ENCODE data around the gene IL1B.

Gene IL1B

DNA sequence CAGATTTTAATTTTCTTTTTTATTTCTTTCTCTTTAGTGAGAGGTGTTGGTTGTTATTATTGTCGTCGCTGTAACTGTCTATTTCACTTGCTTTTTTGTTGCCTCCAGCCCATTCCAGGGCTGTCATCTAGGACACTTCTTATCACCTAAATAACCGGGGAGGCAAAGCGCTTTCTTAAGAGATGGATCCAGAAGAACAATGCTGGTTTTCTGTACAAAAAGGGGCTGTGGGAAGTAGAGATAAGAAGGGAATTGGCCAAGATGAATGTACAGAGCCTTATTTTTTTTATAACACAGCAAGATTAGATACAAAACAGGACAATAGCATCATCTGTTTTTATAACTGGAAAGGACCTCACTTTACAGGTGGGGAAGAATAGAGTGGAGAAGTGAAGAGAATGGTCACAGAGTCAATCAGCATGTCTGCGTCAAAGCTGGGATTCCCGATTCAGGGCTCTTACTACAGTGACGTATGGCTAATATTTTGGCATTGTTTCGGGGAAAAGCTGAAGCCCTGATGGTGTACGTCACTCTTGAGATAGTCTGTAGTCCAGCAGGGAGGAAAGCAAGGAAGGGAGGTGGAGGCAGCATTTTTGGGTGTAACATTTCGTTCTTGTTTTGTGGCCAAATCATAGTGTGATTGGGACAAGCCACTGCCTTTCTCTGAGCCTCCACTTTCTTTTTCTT lies 23.2 kb downstream of the IL1B start:
- Histone ChIP-seq H3K14ac (ENCODE audit: low read length in 2 of 2) (no peak overlapping the region), H2BK120ac (ENCODE audit: low read depth, low read length) (no peak overlapping the region), H4K91ac (ENCODE audit: low read length) (no peak overlapping the region), H3K4ac (ENCODE audit: low read depth in 1 of 2, low read length in 2 of 2) (peak overlapping the region in 1 of 2 experiments; percentile 35), H2BK15ac (ENCODE audit: low read depth, poor library complexity, severe bottlenecking) (no peak overlapping the region), H3K9me3 (ENCODE audit: control insufficient read depth, low read length) (no peaks in the 10 kb centered on the region), H2BK12ac (ENCODE audit: low read length in 2 of 2) (peak overlapping the region in 1 of 2 experiments; percentile 75), H2BK5ac (ENCODE audit: low read depth, low read length, poor library complexity, severe bottlenecking) (no peak overlapping the region), H3K27ac (ENCODE audit: low read length, poor library complexity, severe bottlenecking) (peak overlapping the region; percentile 77), H3K18ac (ENCODE audit: low read depth in 1 of 2, low read length in 2 of 2) (peak overlapping the region in 1 of 2 experiments; percentile 41), H3K4me1 (ENCODE audit: control insufficient read depth, insufficient read depth, low read depth, low read length) (peaks cover 11% of the 10 kb centered on the region), H3K4me2 (ENCODE audit: low read length, poor library complexity, severe bottlenecking) (no peak overlapping the region), H3K9ac (ENCODE audit: low read length) (peak overlapping the region; percentile 57), H3K4me3 (ENCODE audit: insufficient read depth in 1 of 2, low read depth in 1 of 2, low read length in 2 of 2) (no peak overlapping the region), H3K36me3 (ENCODE audit: control insufficient read depth in 1 of 2, insufficient read depth in 2 of 2, low read depth in 1 of 2, low read length in 2 of 2) (no peaks in the 10 kb centered on the region), H3K79me1 (replicated peaks; ENCODE audit: low read length, poor library complexity, severe bottlenecking) (no peaks in the 10 kb centered on the region), H3K27me3 (ENCODE audit: control insufficient read depth in 1 of 2, insufficient read depth in 1 of 2, low read length in 2 of 2) (no peaks in the 10 kb centered on the region), H2AK5ac (ENCODE audit: low read length, severe bottlenecking) (peak overlapping the region; percentile 68), H3K23ac (ENCODE audit: low read length in 2 of 2) (no peak overlapping the region), H2AFZ (ENCODE audit: low read depth, low read length) (no peak overlapping the region), H4K8ac (ENCODE audit: low read length) (no peak overlapping the region)
- 95% methylated on average over 8 of the region's 10 CpGs for WGBS
- no peak for DNase-seq

DNA sequence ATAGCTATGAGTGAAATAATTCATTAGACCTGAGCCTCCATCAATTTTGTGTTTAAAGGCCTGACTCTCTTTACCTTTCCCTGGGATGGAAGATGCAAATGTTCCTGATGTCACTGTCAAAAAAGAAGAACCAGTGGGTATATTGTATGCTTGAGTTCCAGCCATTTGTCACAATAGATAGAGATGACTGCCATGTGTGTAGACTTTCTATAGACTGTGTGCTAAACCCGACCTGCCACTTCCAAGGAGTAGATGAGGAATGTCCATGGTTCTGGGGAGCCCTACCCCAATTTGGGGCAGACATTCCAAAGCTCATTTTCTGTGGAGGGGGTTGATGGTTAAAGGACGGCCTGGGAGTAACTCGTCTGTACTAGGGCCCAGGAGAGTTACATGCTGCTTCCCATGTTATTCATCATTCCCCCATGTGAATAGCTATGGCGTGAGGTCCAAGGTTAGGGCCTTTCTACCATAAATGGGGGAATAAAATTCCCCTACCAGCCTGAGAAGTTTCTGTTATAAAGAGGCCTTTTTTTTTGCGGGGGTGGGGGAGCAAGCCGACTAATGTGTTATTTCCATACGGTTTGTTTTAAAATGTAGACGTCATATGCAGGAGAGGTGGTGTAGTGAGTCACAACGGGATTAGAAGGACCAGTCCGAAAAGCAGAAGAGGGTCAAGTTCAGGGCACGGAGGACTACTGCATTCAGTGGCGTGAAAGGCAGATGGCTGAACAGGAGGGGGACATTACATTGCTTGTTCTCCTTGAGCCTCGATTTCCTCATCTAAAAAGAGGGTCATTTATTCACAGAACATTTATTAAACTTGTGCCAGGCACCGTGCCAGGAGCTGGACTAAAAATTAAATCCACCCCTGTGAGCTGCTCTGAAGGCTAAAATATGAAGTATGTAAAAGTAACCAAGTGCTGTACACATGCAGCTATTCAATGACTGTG lies 24.0 kb downstream of the IL1B start:
- Histone ChIP-seq H3K9me3 (ENCODE audit: control insufficient read depth, low read length) (peaks cover under 1% of the 10 kb centered on the region), H3K14ac (ENCODE audit: low read length in 2 of 2) (no peak overlapping the region), H3K27me3 (ENCODE audit: control insufficient read depth in 1 of 2, insufficient read depth in 1 of 2, low read length in 2 of 2) (no peaks in the 10 kb centered on the region), H2BK12ac (ENCODE audit: low read length in 2 of 2) (peak overlapping the region; percentile 14 to 40), H4K8ac (ENCODE audit: low read length) (peak overlapping the region; percentile 90), H3K36me3 (ENCODE audit: control insufficient read depth in 1 of 2, insufficient read depth in 2 of 2, low read depth in 1 of 2, low read length in 2 of 2) (no peaks in the 10 kb centered on the region), H2BK15ac (ENCODE audit: low read depth, poor library complexity, severe bottlenecking) (no peak overlapping the region), H3K4ac (ENCODE audit: low read depth in 1 of 2, low read length in 2 of 2) (peak overlapping the region; percentile 3 to 24), H3K4me1 (ENCODE audit: control insufficient read depth, insufficient read depth, low read depth, low read length) (peaks cover 10% of the 10 kb centered on the region), H2AK5ac (ENCODE audit: low read length, severe bottlenecking) (peak overlapping the region; percentile 81), H3K4me2 (ENCODE audit: low read length, poor library complexity, severe bottlenecking) (no peak overlapping the region), H2AFZ (ENCODE audit: low read depth, low read length) (no peak overlapping the region), H3K9ac (ENCODE audit: low read length) (peak overlapping the region; percentile 57), H3K4me3 (ENCODE audit: insufficient read depth in 1 of 2, low read depth in 1 of 2, low read length in 2 of 2) (no peak overlapping the region), H2BK5ac (ENCODE audit: low read depth, low read length, poor library complexity, severe bottlenecking) (no peak overlapping the region), H2BK120ac (ENCODE audit: low read depth, low read length) (peak overlapping the region; percentile 84), H3K23ac (ENCODE audit: low read length in 2 of 2) (no peak overlapping the region), H4K91ac (ENCODE audit: low read length) (peak overlapping the region; percentile 66), H3K18ac (ENCODE audit: low read depth in 1 of 2, low read length in 2 of 2) (peak overlapping the region; percentile 11 to 30), H3K79me1 (replicated peaks; ENCODE audit: low read length, poor library complexity, severe bottlenecking) (no peaks in the 10 kb centered on the region), H3K27ac (ENCODE audit: low read length, poor library complexity, severe bottlenecking) (peak overlapping the region; percentile 30)
- peak; percentile 84 for DNase-seq
- WGBS, result 50% methylated on average over 12 of the region's 14 CpGs

DNA sequence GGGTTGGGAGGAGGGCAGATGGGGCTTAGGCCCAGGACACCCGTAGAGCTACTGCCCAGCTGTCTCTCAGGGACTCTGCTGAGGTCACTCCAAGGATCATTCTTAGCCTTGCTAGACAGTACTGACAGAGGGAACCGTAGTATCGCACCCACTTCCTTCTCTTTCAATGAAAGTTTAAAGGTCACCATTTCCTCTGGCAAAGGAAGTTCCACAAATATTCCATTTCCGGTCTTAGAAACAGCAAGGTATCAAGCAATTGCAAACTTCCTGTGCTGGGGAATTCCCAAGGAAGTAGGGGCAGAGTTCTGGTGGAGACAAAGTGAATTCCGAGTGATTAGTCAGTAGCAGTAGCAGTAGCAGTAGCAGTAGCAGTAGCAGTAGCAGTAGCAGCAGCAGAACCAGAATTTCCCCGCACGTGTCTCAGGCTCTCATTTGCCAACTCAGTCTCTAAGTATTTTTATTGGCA lies 24.7 kb downstream of the IL1B start:
- Histone ChIP-seq H4K8ac (ENCODE audit: low read length) (peak overlapping the region; percentile 98), H2BK120ac (ENCODE audit: low read depth, low read length) (no peak overlapping the region), H3K4me1 (ENCODE audit: control insufficient read depth, insufficient read depth, low read depth, low read length) (peaks cover 10% of the 10 kb centered on the region), H3K79me1 (replicated peaks; ENCODE audit: low read length, poor library complexity, severe bottlenecking) (no peaks in the 10 kb centered on the region), H3K18ac (ENCODE audit: low read depth in 1 of 2, low read length in 2 of 2) (peak overlapping the region; percentile 58 to 83), H3K23ac (ENCODE audit: low read length in 2 of 2) (no peak overlapping the region), H3K36me3 (ENCODE audit: control insufficient read depth in 1 of 2, insufficient read depth in 2 of 2, low read depth in 1 of 2, low read length in 2 of 2) (no peaks in the 10 kb centered on the region), H4K91ac (ENCODE audit: low read length) (peak overlapping the region; percentile 94), H3K4me2 (ENCODE audit: low read length, poor library complexity, severe bottlenecking) (no peak overlapping the region), H2BK12ac (ENCODE audit: low read length in 2 of 2) (peak overlapping the region; percentile 3 to 95), H3K9ac (ENCODE audit: low read length) (peak overlapping the region; percentile 12), H3K4me3 (ENCODE audit: insufficient read depth in 1 of 2, low read depth in 1 of 2, low read length in 2 of 2) (no peak overlapping the region), H3K14ac (ENCODE audit: low read length in 2 of 2) (no peak overlapping the region), H2BK15ac (ENCODE audit: low read depth, poor library complexity, severe bottlenecking) (no peak overlapping the region), H3K9me3 (ENCODE audit: control insufficient read depth, low read length) (peaks cover 6% of the 10 kb centered on the region), H3K4ac (ENCODE audit: low read depth in 1 of 2, low read length in 2 of 2) (peak overlapping the region in 1 of 2 experiments; percentile 62), H3K27ac (ENCODE audit: low read length, poor library complexity, severe bottlenecking) (peak overlapping the region; percentile 30), H2BK5ac (ENCODE audit: low read depth, low read length, poor library complexity, severe bottlenecking) (no peak overlapping the region), H3K27me3 (ENCODE audit: control insufficient read depth in 1 of 2, insufficient read depth in 1 of 2, low read length in 2 of 2) (no peaks in the 10 kb centered on the region), H2AK5ac (ENCODE audit: low read length, severe bottlenecking) (peak overlapping the region; percentile 37), H2AFZ (ENCODE audit: low read depth, low read length) (peak overlapping the region; percentile 56)
- WGBS, result 16% methylated on average over 5 of the region's 7 CpGs
- peak; percentile 92 for DNase-seq

Measured in mesenchymal stem cell (in vitro differentiated cells and primary cell).